Stimulated activated CD8-positive, alpha-beta memory T cell treated with anti-CD3 and anti-CD28 coated beads, Interleukin-15, amount 100 ng/mL, for 24 hours (primary cell): Measurements from ENCODE around the gene KRTAP1-3.
"Not testable (repeated sequence)": the region's sequence is repeated elsewhere in the genome, so short reads cannot be mapped to it uniquely, and the experiment has no call there.

Experiments used
- DNase-seq: peaks from one replicate; pipeline ENCODE4 v3.0.0-alpha.2; 2020; ENCODE audit warnings: low read depth

Gene KRTAP1-3

DNA sequence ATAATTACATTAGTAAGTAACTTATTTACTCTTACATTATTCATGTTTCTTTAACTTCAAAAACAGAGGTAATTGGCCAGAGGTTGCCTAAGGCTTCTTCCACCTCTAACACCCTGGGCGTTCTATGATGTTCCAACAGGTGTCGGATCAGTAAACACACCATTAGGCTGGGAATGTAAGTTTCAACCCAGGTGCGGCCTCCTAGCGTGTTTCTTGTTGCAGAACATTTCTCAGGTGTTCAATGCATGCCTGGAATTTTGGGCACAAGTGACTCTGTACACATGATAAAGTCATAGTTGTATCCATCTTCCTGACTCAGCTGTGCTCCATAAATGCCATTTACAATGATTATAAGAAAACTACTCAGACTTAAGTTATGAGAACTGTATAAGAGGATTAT is 19.4 kb upstream of the KRTAP1-3 start:
- DNase-seq, result no peak

DNA sequence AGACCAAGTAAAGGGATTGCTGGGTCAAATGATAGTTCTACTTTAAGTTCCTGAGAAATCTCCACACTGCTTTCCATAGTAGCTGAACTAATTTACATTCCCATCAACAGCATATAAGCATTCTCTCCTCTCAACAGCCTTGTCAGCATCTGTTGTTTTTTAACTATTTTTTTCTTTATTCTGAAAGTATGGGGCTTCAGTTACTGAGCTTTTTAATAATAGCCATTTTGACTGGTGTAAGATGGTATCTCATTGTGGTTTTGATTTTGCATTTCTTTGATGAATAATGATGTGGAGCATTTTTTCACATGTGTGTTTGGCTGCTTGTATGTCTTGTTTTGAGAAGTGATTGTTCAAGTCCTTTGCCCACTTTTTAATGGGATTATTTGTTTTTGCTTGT is 17.9 kb upstream of the KRTAP1-3 start:
- no peak for DNase-seq

DNA sequence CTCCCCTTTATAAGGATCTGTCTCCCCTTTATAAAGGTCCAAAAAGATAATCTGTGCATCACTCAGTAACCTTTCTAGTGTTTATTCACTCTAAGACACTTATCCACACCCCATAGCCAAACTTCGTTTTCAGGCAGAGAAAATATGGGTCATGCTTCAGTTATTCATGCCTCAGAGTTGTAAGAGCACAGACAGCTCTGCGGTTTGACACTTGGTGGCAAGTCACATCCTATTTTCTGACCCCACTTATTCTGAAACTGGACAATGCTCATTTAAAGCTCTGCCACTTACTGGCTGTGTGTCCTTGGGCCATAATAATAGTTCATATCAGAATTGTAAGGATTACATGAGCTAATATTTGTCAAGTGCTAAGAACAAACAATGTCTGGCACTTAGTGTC is 14.4 kb upstream of the KRTAP1-3 start:
- DNase-seq, result no peak

DNA sequence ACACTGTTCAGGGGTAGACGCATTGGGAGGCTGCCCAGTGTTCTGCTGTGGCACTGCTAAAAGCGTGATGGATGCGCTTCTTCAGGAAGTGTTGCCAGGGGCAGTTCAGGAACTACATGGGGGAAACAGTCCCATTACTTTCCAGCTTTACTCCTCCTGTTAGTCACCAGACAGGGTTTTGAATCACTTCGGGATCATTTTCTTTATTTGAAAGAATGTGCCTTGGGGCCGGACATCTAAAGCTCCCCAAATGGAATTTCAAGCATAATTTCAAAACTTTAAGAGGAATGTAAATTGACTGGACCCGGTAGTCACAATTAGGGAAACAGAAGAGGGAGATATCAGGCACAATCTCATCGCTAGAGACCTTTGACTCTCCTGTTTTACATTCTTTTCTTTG is 13.8 kb upstream of the KRTAP1-3 start:
- DNase-seq, result no peak

DNA sequence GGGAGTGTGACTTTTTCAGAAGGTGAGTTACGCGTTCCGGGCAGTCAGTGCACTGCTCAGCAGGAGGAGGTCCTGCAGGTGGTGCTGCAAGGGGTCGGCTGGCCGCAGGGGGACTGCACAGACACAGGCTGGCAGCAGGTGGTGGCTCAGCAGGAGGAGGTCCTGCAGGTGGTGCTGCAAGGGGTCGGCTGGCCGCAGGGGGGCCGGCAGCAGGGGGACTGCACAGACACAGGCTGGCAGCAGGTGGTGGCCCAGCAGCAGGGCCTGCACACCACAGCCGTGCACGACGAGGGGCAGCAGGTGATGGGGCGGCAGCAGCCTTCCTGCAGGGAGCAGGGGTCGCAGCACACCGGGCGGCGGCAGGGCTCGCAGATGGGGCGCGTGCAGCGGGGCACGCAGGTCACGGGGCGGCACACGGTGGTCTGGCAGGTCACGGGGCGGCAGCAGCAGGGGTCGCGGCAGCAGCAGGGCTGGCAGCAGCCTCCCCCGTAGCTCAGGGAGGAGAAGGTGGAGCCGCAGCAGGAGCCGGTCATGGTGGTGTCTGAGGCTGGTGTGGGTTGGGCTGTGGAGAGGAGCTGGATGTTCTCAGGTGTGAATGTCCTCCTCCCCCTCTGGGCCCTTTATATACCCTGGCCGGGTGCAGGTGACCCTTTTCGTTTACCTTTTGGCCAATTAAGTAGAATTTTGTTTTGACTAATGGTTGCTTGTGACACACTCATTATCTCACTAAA is 12.2 kb upstream of the KRTAP1-3 start, which contains the start of gene KRTAP2-1:
Gene KRTAP2-1, minus strand, starts transcription at position 582 of the 731 bp plus-strand sequence. Its CDS starts 49 bp downstream, at position 533.
- DNase-seq, result not testable (repeated sequence)

DNA sequence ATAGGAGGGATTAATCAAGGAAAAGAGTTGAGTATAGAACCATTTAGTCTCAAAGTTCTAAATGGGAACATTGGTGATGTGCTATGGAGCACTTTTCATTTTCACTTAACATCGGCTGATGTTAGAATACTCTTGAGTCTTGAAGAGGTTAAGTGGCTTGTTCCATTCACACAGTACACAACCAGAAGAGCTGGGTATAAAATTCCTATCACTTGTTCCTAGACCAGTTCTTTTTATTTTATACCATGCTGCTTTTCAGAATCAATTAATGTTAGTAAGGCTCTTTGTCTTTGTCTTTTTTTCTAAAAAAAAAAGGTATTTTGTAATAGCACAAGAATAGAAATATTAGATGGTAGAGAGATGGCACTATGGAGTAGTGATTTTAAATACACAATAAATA is 8.3 kb upstream of the KRTAP1-3 start:
- no peak for DNase-seq

DNA sequence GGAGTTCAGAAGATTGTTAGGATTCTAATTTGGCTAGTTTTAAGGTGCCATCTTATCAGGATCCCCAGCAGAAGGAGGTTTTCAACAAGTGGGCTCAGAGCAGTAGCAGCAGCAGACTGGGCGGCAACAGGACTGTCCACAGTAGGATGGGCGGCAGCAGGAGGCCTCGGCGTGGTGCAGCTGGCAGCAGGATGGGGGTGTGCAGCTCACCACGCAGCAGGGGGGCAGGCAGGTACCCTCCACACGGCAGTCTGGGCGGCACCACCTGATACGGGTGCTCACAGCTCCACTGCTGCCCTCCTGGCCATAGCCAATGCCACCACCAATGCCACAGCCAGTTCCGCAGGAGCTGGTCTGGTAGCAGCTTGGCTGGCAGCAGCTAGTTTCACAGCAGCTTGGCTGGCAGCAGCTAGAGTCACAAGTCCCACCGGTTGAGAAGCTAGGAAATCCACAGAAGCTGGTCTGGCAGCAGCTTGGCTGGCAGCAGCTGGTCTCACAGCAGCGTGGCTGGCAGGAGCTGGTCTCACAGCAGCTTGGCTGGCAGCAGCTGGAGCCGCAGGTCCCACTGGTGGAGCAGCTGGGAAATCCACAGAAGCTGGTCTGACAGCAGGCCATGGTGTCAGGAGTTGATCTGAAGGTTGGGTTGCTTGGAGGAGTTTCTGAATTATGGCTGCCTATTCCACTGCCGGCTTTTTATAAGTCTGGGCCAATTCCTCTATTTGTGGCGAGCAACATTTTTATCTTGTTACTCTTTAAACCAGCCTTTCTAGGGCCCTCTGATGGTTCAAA is 6.3 kb upstream of the KRTAP1-3 start, which contains the start of gene KRTAP1-1:
Gene KRTAP1-1, minus strand, starts transcription at position 668 of the 789 bp plus-strand sequence. Its CDS starts 53 bp downstream, at position 615.
- DNase-seq, result not testable (repeated sequence)

DNA sequence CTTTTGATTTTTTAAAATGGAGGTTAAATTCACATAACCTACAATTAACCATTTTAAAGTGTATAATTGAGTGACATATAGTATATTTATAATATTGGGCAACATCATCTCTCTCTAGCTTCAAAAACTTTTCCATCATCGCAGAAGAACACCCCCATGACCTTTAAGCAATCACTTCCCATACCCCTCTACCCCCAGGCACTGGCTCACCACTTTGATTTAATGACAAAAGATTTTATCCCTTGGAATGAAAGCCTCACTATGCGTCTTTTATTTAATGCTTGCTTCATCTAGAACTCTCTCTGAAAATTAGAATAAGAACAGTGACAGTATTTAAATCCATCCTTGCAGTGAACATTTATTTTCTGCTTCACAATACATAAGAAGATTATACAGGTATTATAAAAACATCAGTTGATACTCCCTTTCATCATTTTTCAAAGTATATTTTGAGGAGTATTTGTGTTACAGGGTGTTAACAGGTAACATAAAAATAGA is 3.2 kb upstream of the KRTAP1-3 start:
- DNase-seq, result no peak

DNA sequence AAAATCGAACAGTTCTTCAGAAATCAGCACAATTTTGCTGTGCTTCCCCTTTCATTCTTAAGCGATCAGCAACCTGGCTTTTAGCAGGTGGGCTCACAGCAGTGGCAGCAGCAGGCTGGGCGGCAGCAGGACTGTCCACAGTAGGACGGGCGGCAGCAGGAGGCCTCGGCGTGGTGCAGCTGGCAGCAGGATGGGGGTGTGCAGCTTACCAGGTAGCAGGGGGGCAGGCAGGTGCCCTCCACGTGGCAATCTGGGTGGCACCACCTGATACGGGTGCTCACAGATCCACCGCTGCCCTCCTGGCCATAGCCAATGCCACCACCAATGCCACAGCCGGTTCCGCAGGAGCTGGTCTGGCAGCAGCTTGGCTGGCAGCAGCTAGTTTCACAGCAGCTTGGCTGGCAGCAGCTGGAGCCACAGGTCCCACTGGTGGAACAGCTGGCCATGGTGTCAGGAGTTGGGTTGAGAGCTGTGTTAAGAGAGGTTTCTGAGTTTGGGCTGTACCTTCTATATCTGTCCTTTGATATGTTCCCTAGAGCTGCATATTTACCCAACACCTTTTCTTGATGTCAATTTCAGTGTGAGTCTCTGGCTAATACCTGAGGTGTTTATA is 4.9 kb downstream of the KRTAP1-3 start, which contains the start of gene KRTAP1-4:
Gene KRTAP1-4, minus strand, starts transcription at position 563 of the 613 bp plus-strand sequence. Its CDS starts 117 bp downstream, at position 446.
- no peak for DNase-seq

DNA sequence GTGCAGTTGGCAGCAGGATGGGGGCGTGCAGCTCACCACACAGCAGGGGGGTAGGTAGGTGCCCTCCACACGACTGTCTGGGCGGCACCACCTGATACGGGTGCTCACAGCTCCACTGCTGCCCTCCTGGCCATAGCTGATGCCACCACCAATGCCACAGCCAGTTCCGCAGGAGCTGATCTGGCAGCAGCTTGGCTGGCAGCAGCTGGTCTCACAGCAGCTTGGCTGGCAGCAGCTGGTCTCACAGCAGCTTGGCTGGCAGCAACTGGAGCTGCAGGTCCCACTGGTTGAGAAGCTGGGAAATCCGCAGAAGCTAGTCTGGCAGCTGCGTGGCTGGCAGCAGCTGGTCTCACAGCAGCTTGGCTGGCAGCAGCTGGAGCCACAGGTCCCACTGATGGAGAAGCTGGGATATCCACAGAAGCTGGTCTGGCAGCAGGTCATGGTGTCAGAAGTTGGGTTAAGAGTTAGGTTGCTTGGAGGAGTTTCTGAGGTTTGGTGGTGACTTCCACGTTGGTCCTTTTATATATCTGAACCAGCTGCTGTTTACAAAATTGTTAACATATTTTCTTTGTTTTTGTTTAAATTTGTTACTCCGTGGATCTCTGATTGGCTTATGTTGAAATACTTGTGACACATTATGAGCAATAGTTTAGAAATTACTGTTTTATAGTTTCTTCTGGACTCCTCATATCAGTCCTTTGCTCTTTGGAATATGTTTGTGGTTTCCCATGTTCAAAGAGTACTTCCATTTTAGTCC is 7.8 kb downstream of the KRTAP1-3 start, which contains the start of gene KRTAP1-5:
Gene KRTAP1-5, minus strand, starts transcription at position 494 of the 757 bp plus-strand sequence. Its CDS starts 53 bp downstream, at position 441.
- DNase-seq, result no peak

DNA sequence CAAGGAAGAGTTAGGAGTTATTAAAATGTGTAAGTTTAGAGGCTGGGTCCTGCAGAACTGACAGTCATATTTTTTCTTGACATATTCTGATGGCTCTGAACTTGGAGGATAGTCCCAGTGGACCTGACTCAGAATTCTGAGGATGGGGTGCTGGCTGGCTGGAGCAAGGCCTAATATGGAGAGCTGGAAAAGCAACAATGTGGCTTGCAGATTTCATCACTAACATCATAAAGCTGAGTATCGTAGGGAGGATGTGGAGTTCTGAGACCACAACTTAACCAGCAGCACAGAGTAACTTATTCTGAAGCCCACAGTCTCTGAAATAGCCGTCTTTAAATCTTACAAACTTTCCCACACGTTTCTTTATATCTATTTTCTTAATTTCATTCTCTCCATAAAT is 10.0 kb downstream of the KRTAP1-3 start:
- no peak for DNase-seq

DNA sequence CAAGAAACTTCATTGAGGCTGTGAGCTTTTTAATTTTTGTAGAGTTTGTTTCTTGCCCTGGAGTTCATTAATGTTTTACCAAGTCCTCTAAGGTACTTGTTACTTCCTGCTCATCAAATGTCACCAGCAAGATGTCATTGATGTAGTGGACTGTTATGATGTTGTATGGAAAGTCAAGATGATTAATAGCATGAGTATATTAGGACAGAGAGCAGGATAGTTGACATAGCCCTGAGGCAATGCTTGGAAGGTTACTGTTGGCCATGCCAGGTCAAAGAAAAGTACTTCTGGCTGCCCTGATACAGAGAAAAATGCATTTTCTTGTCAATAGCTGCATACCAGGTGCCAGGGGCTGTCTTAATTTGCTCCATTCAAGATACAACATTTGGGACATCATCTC is 14.3 kb downstream of the KRTAP1-3 start:
- DNase-seq, result no peak

DNA sequence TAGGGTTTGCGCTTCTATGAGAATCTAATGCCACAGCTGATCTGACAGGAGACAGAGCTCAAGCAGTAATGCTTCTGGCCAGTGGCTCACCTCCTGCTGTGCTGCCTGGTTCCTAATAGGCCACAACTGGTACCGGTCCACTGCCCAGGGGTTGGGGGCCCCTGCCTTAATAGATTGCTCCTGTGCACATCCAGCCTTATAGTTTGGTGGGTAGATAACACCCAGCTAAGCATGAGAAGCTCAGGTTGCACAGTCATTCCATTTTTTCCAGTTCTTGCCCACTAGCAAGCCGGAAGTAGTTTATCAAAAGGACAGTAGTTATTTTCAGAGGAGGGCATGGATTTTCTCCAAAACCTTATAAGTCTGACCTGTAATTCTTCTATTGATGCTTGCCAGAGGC is 15.3 kb downstream of the KRTAP1-3 start:
- no peak for DNase-seq

DNA sequence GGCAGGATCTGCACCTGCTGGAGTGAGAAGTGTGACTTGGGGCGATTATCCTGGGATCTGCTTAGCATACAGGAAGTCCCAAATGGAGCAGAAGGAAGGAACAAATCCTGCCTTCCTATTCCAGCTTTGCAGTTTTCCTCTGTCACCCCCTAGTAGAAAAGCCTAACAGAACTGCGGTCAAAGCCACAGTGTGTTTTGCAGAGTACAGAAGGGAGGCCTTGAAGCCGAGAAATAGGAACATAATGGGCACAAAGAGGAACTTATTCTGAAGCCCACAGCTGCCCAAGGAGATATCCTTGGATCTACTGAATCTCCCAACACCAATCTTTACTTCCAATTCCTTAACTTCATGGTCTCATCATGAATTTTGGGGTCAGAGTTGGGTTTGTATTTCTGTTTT is 16.1 kb downstream of the KRTAP1-3 start:
- DNase-seq, result no peak

DNA sequence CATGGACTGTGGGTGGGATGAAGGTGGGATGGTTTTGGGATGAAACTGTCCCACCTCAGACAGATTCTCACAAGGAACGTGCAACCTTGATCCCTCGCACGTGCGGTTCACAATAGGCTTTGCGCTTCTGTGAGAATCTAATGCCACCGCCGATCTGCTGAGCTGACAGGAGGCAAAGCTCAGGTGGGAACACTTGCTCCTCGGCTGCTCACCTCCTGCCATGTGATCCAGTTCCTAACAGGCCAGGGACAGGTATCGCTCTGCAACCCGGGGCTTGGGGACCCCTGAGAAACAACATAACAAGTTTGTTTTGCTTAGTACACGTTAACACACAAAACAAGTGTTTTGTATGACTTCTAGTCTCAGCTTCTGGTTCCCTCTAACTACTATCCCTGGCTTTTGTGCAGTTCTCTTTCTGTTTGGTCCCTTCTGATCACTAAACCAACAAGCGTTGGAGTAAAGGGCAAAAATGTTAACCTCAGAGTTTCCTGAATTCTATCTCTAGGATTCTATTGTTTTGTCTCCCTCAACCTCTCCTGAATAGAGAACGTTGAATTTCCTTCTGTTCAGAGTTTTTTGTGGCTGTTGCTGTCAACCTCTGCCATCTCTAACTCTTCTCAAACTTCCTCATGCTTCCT is 18.0 kb downstream of the KRTAP1-3 start:
- DNase-seq, result no peak

DNA sequence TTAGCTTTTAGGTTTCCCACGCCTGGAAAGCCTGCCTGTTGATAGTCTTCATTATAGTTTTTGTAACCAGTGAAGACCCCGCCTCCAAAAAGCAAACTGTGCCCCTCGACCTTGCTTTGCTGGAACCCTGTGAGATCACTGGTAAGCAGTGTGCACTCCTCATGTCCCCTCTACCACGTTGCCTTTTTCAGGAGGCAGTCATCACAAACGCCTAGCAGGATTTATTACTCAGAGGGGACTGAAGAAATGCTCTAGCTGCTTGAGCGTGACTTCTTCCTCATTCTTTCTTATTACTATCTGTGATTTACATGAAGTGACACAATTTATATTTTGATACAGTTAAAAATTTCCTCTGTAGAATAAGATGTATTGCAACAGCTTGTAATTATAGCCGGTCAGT is 19.2 kb downstream of the KRTAP1-3 start:
- DNase-seq, result no peak

DNA sequence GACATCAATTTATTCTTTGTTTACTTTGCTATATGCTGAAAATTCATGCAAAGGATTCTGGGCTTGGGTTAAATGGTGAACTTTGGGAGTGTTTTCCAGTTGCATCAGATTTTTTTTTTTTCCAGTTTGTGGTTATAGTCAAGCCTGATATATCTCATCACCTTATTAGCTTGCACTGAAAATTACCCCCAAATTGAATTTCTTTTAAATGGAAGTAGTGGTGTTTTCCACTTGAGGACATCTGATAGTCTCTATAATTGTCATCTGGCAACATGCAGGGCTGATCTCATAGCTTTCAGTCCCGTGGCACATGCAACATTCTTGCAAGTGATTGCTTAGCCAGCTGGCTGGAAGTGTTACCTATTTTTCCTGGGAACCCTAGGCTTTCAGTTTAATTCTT is 21.1 kb downstream of the KRTAP1-3 start:
- DNase-seq, result no peak

DNA sequence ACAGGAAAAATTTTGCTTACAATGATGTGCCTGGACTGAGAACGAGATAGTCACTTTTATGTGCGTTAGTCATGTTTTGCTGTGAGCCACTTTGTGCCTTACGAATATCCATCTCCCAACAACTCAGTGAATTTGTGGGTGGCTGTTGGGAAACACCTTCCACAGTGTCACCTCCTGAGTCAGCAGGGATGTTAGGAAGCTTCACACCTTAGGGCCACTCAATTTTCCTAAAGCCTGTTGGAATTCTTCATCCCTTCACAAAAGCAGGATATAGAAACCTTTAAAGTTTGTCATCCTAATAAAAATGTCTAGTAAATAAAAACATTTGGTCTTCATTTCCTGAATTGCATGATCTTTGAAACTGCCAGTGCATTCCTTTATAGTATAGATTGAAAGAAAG is 21.5 kb downstream of the KRTAP1-3 start:
- no peak for DNase-seq

DNA sequence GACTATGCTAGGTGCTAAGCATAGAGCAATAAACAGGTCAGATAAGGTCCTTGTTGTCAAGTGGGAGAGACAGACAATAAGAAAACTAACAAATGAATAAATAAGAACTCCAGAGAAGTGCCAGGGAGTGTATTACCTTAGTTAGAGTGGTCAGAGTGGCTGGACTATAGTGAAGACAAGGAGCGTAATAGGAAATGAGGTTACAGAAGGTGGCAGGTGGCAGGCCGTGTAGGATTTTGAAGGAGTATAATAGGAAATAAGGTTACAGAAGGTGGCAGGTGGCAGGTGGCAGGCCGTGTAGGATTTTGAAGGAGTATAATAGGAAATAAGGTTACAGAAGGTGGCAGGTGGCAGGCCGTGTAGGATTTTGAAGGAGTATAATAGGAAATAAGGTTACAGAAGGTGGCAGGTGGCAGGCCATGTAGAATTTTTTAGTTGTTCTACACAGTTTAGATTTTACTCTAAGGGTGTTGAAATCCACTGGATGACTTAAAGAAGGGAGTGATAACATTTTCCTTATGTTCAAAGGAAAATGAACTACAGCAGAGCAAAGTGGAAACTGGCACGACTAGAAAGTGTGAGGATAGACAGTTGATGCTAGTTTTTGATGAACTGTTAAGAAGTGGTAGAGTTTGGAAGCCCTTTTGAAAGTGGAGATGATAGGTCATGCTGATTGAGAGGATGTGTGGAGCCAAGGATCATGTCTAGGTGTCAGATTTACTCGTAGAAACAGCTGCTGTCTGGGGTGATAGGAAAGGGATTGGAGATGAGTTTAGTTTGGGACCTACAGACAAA is 22.2 kb downstream of the KRTAP1-3 start:
- no peak for DNase-seq

DNA sequence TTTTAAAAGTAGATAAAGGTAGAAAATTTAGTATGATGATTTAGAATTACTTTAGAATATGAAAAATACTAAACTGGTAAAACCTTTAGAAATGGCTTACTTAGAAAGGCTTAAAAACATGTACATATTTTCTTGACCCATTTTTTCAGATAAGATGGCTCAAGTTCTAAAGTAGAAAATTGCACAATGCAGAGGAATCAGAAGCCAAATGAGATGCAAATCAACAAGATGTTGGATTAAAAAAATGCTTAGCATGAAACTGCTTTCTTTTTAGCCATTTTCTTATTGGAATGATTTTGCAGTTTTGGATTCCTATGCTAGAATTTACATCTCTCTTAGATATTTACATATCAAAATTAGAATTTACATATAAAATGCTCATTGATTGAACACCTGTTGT is 24.2 kb downstream of the KRTAP1-3 start:
- DNase-seq, result no peak
